ENCODE results near the gene TICAM1. TPM values are rescaled to one million over a fixed set of nuclear protein-coding genes. Genes with fewer than 3 reads are reported as not detected.

TICAM1 gene
- total and polyA plus RNA-seq, 2 of the 13 experiments (the other 11 are each of a cell fraction or from before 2014, with no cell fraction given), result 0.33 to 0.95 TPM

DNA sequence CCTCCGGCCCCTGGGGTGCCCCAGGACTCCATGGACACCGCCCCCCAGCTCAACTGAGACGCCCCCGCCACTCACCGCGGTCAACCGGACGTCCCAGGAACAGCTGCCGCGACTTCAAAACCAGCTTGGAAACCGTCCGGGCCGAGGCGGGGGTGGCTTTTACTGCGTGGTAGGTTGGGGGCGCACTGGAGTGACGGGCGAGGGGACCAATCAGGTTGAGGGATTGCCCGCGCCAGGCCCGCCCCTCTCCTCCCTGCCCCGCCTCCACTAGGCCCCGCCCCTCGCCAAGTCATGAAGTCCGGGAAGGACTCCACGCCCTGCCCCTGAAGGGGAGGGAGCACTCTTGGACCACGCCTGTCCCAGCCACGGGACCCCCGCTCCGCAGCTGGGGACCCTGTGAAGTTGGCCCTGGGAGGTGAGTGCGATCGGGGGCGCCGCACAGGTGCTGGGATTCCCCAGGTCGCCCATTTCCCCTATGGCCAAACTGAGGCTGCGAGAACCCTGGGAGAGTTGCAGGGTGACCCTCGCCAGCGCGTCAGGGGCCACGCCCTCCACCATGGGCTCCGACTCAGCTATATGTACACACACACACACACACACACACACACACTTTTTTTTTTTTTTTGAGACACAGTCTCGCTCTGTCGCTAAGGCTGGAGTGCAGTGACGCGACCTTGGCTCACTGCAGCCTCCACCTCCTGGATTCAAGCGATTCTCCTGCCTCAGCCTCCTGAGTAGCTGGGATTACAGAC is 36.2 kb upstream of the TICAM1 start, which contains the start of gene PLIN3 (continued):
- TF ChIP-seq, protein P1, sequence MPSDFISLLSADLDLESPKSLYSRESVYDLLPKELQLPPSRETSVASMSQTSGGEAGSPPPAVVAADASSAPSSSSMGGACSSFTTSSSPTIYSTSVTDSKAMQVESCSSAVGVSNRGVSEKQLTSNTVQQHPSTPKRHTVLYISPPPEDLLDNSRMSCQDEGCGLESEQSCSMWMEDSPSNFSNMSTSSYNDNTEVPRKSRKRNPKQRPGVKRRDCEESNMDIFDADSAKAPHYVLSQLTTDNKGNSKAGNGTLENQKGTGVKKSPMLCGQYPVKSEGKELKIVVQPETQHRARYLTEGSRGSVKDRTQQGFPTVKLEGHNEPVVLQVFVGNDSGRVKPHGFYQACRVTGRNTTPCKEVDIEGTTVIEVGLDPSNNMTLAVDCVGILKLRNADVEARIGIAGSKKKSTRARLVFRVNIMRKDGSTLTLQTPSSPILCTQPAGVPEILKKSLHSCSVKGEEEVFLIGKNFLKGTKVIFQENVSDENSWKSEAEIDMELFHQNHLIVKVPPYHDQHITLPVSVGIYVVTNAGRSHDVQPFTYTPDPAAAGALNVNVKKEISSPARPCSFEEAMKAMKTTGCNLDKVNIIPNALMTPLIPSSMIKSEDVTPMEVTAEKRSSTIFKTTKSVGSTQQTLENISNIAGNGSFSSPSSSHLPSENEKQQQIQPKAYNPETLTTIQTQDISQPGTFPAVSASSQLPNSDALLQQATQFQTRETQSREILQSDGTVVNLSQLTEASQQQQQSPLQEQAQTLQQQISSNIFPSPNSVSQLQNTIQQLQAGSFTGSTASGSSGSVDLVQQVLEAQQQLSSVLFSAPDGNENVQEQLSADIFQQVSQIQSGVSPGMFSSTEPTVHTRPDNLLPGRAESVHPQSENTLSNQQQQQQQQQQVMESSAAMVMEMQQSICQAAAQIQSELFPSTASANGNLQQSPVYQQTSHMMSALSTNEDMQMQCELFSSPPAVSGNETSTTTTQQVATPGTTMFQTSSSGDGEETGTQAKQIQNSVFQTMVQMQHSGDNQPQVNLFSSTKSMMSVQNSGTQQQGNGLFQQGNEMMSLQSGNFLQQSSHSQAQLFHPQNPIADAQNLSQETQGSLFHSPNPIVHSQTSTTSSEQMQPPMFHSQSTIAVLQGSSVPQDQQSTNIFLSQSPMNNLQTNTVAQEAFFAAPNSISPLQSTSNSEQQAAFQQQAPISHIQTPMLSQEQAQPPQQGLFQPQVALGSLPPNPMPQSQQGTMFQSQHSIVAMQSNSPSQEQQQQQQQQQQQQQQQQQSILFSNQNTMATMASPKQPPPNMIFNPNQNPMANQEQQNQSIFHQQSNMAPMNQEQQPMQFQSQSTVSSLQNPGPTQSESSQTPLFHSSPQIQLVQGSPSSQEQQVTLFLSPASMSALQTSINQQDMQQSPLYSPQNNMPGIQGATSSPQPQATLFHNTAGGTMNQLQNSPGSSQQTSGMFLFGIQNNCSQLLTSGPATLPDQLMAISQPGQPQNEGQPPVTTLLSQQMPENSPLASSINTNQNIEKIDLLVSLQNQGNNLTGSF (CRISPR knock-in tag; IDR thresholded peaks at IDR 0.05), result no peak
- TF ChIP-seq CREB1 (IDR thresholded peaks at IDR 0.05) (peak; percentile 82), CREB1 (CRISPR knock-in tag; IDR thresholded peaks at IDR 0.05) (peak; percentile 82), TOPORS (CRISPR knock-in tag; IDR thresholded peaks at IDR 0.05) (no peak), POGZ (CRISPR knock-in tag; IDR thresholded peaks at IDR 0.05) (peak; percentile 72), ZNF34 (CRISPR knock-in tag; IDR thresholded peaks at IDR 0.05; ENCODE audit: borderline replicate concordance) (no peak), HOXA3 (CRISPR knock-in tag; IDR thresholded peaks at IDR 0.05) (peak; percentile 28; the same call in 1 of the 2 replicates), KDM5B (CRISPR knock-in tag; IDR thresholded peaks at IDR 0.05; ENCODE audit: borderline replicate concordance) (peak; percentile 58; the same call in 1 of the 2 replicates), TAF1 (CRISPR knock-in tag; IDR thresholded peaks at IDR 0.05) (peak; percentile 61), ZNF766 (CRISPR knock-in tag; IDR thresholded peaks at IDR 0.05; ENCODE audit: borderline replicate concordance) (no peak), ZNF383 (CRISPR knock-in tag; IDR thresholded peaks at IDR 0.05; ENCODE audit: borderline replicate concordance) (no peak), FOXP1 (IDR thresholded peaks at IDR 0.05) (peak; percentile 79), FOXP1 (CRISPR knock-in tag; IDR thresholded peaks at IDR 0.05) (0 out of 2 replicates have a peak, but pooled peaks have one; percentile 37), POLR2A (IDR thresholded peaks at IDR 0.05; ENCODE audit: insufficient read depth in 1 of 2, low read depth in 2 of 2, low read length in 2 of 2) (peak in 1 of 2 experiments; percentile 63; a peak in 3 of 4 replicates), SMAD3 (CRISPR knock-in tag; IDR thresholded peaks at IDR 0.05) (no peak)
- TF ChIP-seq, protein P2, sequence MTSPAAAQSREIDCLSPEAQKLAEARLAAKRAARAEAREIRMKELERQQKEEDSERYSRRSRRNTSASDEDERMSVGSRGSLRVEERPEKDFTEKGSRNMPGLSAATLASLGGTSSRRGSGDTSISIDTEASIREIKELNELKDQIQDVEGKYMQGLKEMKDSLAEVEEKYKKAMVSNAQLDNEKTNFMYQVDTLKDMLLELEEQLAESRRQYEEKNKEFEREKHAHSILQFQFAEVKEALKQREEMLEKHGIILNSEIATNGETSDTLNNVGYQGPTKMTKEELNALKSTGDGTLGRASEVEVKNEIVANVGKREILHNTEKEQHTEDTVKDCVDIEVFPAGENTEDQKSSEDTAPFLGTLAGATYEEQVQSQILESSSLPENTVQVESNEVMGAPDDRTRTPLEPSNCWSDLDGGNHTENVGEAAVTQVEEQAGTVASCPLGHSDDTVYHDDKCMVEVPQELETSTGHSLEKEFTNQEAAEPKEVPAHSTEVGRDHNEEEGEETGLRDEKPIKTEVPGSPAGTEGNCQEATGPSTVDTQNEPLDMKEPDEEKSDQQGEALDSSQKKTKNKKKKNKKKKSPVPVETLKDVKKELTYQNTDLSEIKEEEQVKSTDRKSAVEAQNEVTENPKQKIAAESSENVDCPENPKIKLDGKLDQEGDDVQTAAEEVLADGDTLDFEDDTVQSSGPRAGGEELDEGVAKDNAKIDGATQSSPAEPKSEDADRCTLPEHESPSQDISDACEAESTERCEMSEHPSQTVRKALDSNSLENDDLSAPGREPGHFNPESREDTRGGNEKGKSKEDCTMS (CRISPR knock-in tag; conservative IDR thresholded peaks at IDR 0.05), result no peak
- TF ChIP-seq, protein P3, sequence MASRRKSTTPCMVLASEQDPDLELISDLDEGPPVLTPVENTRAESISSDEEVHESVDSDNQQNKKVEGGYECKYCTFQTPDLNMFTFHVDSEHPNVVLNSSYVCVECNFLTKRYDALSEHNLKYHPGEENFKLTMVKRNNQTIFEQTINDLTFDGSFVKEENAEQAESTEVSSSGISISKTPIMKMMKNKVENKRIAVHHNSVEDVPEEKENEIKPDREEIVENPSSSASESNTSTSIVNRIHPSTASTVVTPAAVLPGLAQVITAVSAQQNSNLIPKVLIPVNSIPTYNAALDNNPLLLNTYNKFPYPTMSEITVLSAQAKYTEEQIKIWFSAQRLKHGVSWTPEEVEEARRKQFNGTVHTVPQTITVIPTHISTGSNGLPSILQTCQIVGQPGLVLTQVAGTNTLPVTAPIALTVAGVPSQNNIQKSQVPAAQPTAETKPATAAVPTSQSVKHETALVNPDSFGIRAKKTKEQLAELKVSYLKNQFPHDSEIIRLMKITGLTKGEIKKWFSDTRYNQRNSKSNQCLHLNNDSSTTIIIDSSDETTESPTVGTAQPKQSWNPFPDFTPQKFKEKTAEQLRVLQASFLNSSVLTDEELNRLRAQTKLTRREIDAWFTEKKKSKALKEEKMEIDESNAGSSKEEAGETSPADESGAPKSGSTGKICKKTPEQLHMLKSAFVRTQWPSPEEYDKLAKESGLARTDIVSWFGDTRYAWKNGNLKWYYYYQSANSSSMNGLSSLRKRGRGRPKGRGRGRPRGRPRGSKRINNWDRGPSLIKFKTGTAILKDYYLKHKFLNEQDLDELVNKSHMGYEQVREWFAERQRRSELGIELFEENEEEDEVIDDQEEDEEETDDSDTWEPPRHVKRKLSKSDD (CRISPR knock-in tag; IDR thresholded peaks at IDR 0.05; ENCODE audit: low read depth), result no peak
- TF ChIP-seq, protein P4, sequence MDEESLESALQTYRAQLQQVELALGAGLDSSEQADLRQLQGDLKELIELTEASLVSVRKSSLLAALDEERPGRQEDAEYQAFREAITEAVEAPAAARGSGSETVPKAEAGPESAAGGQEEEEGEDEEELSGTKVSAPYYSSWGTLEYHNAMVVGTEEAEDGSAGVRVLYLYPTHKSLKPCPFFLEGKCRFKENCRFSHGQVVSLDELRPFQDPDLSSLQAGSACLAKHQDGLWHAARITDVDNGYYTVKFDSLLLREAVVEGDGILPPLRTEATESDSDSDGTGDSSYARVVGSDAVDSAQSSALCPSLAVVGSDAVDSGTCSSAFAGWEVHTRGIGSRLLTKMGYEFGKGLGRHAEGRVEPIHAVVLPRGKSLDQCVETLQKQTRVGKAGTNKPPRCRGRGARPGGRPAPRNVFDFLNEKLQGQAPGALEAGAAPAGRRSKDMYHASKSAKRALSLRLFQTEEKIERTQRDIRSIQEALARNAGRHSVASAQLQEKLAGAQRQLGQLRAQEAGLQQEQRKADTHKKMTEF (CRISPR knock-in tag; IDR thresholded peaks at IDR 0.05), result peak; percentile 64; the same call in 1 of the 2 replicates

Measured in HepG2 (cell line).